PC-9 (cell line): ENCODE results near the gene ATP6V1A.

Source experiments
- EZH2 ChIP-seq: fragments of 200-600 bp; sonication (generic); IDR thresholded peaks from 2 replicates; pipeline ENCODE4 v1.8.0; 2017; ENCODE audit warnings: antibody characterized with exemption, low read depth
- TF ChIP-seq, protein P1 (sequence below): fragments of 200-600 bp; sonication (generic); conservative IDR thresholded peaks from 2 replicates; pipeline ENCODE4 v1.6.1; 2017; ENCODE audit warnings: mixed run types, antibody characterized with exemption, mild to moderate bottlenecking, moderate library complexity

GRCh38 chr3:113743006-113743630 lies 3.7 kb upstream of the ATP6V1A start:
- no peak for TF ChIP-seq EZH2
- TF ChIP-seq, protein P1, sequence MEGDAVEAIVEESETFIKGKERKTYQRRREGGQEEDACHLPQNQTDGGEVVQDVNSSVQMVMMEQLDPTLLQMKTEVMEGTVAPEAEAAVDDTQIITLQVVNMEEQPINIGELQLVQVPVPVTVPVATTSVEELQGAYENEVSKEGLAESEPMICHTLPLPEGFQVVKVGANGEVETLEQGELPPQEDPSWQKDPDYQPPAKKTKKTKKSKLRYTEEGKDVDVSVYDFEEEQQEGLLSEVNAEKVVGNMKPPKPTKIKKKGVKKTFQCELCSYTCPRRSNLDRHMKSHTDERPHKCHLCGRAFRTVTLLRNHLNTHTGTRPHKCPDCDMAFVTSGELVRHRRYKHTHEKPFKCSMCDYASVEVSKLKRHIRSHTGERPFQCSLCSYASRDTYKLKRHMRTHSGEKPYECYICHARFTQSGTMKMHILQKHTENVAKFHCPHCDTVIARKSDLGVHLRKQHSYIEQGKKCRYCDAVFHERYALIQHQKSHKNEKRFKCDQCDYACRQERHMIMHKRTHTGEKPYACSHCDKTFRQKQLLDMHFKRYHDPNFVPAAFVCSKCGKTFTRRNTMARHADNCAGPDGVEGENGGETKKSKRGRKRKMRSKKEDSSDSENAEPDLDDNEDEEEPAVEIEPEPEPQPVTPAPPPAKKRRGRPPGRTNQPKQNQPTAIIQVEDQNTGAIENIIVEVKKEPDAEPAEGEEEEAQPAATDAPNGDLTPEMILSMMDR = no peak
